HepG2 (cell line): ENCODE measurements around the gene CD2.

Experiments
- EZH2 ChIP-seq: conservative IDR thresholded peaks from 2 replicates; pipeline ENCODE4 v1.6.1; 2012; ENCODE audit warnings: mild to moderate bottlenecking, low read depth, low read length, moderate library complexity
- LCORL ChIP-seq, 2 experiments: fragments of 450-650 bp in 1 of 2; sonication (generic) in 1 of 2; formaldehyde crosslinking in 1 of 2; IDR thresholded peaks; 2 replicates each; pipeline versions ENCODE4 v1.5.0 to v1.6.1; 2017 to 2020; ENCODE audit warnings: antibody characterized with exemption in 1 of 2, missing genetic modification reagents in 1 of 2
- TF ChIP-seq, protein P1 (sequence below): sonication (generic); formaldehyde crosslinking; IDR thresholded peaks from 2 replicates; pipeline ENCODE4 v1.5.0; 2020; ENCODE audit warnings: mild to moderate bottlenecking, missing genetic modification reagents, moderate library complexity

- TF ChIP-seq, protein P1, sequence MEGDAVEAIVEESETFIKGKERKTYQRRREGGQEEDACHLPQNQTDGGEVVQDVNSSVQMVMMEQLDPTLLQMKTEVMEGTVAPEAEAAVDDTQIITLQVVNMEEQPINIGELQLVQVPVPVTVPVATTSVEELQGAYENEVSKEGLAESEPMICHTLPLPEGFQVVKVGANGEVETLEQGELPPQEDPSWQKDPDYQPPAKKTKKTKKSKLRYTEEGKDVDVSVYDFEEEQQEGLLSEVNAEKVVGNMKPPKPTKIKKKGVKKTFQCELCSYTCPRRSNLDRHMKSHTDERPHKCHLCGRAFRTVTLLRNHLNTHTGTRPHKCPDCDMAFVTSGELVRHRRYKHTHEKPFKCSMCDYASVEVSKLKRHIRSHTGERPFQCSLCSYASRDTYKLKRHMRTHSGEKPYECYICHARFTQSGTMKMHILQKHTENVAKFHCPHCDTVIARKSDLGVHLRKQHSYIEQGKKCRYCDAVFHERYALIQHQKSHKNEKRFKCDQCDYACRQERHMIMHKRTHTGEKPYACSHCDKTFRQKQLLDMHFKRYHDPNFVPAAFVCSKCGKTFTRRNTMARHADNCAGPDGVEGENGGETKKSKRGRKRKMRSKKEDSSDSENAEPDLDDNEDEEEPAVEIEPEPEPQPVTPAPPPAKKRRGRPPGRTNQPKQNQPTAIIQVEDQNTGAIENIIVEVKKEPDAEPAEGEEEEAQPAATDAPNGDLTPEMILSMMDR (CRISPR knock-in tag): no peak
- TF ChIP-seq EZH2 (no peak), LCORL (IDR thresholded peaks at IDR 0.05) (no peak), LCORL (CRISPR knock-in tag; IDR thresholded peaks at IDR 0.05) (no peak)
These were observed 53.4 kb downstream of the CD2 start for GRCh38 chr1:116807394-116808199.
